Superior temporal gyrus (tissue), 1 donor: ENCODE results near the gene AACS.
A peak's percentile ranks its signal among the peaks of the same experiment; 100 is the strongest.
"Not testable (repeated sequence)": the region's sequence is repeated elsewhere in the genome, so short reads cannot be mapped to it uniquely, and the experiment has no call there.

Source experiments
- DNase-seq: peaks from one replicate; pipeline ENCODE4 v3.0.0-alpha.2; 2016; ENCODE audit errors: extremely low spot score

The AACS gene

DNA sequence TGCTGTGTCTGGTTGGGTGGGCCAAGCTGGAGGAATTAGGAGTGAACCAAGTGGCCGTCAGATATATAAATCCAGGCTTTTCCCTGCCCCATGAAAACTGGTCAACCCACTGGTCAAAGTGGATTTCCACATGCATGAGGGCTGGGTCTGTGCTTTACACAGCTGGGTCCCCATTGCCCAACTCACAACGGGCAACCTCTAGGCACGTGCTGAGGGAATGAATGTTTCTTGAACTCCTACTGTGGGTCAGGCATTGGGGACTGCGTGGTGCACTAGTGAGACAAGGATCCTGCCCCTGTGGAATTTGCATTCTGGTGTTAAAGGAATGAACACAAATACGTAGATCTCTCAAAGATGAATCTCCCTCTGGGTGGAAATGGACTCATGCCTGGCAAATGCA lies 7.5 kb upstream of the AACS start:
- no peak for DNase-seq

DNA sequence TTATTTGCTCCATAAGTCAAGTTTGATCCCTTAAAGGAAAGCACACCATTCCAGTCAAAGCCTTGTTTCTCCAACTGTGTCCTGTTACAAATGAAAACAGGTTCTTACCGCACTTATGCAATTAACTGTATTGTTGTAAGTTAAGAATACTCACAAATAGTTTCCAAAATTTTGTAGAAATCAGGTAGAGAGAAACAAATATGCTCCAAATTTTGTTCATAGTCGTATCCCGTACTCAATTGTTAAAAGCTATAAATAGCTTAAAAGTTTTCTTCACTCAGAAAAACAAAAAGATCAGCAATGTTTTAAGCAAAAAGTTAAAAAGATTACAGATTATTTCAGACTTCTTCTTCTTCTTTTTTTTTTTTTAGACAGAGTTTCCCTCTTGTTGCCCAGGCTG lies 4.0 kb upstream of the AACS start:
- no peak for DNase-seq

DNA sequence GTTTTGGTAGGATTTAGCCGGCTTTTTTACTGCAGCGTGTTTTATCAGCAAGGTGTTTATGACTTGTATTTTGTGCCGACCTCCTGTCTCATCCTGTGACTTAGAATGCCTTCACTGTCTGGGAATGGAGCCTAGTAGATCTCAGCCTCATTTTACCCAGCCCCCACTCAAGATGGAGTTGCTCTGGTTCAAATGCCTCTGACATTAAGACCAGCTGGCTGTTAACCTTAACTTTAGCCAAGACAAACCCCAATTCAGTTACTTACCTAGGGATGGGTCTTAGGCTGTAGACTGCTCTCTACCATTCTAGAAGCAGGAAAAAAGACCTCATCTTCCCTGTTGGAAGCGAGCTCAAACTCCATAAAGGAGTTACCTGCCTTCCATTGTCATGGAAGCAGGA lies 1.7 kb upstream of the AACS start:
- not testable (repeated sequence) for DNase-seq

DNA sequence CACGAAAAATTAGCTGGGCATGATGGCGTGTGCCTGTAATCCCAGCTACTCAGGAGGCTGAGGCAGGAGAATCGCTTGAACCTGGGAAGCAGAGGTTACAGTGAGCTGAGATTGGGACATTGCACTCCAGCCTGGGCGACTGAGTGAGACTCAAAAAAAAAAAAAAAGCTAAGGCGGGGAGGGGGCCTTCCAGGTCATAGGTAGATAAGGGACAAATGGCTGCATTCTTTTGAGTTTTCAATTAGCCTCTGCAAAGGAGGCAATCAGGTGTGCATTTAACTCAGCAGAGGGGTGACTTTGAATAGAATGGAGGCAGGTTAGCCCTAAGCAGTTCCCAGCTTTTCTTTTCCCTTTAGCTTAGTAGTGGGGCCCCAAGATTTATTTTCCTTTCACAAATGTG lies 743 bp upstream of the AACS start:
- no peak for DNase-seq

GRCh38 chr12:125065919-125066570 lies 810 bp downstream of the AACS start:
- no peak for DNase-seq

- no peak for DNase-seq
Measured at GRCh38 chr12:125068391-125068790, 3.2 kb downstream of the AACS start.

- peak; percentile 46 for DNase-seq
Measured at GRCh38 chr12:125069616-125070015, 4.4 kb downstream of the AACS start.

DNA sequence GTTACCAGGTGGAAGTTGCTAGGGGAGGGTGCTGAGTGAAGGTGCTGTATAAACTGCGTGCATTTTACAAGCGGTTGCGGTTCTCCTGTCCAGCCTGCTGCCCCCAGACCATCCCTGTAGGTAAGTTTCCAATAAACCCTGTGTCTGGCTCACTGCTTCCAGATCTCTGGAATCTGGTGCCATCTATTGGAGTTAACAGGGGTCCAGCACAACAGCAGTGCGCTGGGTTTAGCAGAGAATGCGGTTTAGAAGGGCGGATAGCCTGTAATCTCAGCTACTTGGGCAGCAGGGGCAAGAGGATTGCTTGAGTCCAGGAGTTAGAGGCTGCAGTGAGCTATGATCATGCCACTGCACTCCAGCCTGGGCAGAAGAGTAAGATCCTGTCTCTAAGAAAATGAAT lies 4.9 kb downstream of the AACS start:
- peak; percentile 69 for DNase-seq

DNA sequence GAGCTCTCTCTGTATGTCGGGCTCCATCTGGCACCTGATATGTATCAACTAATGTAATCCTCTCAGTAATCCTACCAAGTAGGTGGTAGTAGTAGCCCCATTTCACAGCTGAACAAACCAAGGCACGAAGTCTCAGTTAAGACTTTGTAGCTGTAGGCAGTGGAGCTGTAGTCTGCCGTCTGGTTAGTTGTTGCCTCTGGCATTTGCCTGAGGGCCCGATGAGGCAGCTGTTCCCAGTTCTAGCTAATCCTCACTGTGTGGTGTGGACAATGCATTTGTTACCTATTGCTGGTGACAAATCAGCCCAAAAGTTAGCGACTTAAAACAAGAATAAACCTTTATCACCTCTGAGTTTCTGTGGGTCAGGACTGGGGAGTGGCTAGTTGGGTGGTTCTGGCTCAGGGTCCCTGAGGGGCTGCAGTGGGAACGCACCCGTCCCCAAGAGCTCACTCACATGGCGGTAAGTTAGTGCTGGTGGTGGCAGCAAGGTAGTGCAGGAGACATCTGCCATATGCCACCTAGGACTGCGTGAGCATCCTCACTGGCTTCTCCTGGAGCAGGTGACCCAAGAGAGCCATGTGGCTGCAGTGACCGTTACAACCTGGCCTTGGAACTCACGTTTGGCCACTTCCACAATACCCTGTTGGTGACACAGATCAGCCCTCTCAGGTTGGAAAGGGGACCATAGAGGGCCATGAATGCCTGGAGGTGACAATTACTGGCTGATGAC lies 5.6 kb downstream of the AACS start:
- no peak for DNase-seq

DNA sequence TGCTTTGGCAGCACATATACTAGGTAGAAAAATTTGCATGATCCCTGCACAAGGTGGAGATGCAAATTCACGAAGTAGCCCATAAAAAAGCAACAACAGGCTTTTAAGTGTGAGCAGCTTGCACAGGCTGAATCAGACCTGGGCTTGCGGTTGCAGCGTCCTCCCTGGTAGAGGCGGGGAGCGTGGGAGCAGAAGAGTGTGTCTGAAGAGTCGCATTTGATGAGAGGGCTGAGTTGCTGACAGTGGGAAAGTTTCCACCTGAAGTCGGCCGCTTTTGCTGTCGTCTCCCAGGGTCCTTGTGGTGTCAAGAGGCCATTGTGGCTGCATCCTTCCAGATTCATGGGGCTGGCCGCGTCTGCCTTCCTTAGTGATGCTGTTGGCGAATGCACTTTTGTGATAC lies 6.2 kb downstream of the AACS start:
- no peak for DNase-seq

DNA sequence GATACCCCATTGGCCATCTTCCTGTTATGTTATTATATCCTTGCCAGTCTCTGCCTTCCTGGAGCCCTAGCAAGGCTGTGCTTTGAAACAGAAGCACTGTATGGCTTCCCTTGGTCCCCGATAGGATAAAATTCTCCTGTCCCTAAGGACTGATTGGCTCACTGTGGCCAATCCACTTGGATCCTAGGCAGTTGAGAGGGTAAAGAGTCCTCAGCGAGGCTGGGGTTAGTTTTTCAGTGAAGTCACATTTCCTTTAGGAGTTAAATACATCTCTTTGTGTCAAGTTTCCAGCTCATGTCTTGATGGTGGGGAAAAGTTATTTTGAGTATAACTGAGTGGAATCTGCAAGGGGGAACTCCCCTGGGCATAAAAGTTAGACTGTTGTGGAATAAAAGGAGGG lies 7.3 kb downstream of the AACS start:
- DNase-seq = no peak

DNA sequence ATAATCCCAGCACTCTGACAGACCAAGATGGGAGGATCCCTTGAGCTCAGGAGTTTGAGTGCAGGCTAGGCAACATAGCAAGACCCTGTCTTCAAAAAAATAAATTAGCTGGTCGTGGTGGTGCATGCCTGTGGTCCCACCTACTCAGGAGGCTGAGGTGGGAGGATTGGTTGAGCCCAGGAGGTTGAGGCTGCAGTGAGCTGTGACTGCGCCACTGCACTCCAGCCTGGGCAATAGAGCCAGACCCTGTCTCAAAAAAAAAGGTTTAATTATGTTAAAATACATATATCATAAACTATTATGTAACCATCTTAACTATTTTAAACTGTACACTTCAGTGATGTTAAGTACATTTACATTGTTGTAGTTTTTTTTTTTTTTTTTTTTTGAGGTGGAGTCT lies 9.1 kb downstream of the AACS start:
- not testable (repeated sequence) for DNase-seq

- DNase-seq = no peak
Measured at GRCh38 chr12:125076103-125076502, 10.9 kb downstream of the AACS start.

- no peak for DNase-seq
Measured at GRCh38 chr12:125079084-125079483, 13.8 kb downstream of the AACS start.

- peak; percentile 39 for DNase-seq
Measured at GRCh38 chr12:125079648-125080645, 14.7 kb downstream of the AACS start.

DNA sequence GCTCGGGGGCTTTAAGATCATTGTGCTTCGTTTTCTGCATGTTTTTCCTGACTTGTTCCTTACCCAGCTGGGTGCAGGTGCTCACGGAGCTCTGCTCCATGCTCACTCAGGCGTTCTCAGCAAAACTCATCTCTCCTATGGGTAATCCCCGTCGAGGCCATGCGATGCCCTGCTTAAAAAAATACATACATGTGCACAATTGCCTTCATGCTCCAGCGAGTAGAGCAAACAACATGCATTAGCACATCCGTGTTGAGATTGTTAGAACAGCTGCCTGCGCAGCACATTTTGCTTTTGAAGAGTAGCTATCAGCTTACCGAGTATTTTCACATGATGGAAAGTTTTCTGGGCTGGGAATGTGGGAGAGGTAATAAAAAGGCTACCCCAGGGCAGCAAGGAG lies 16.2 kb downstream of the AACS start:
- no peak for DNase-seq

GRCh38 chr12:125083072-125083471 lies 17.8 kb downstream of the AACS start:
- no peak for DNase-seq

GRCh38 chr12:125088199-125088598 lies 23.0 kb downstream of the AACS start:
- not testable (repeated sequence) for DNase-seq

GRCh38 chr12:125089083-125089482 lies 23.8 kb downstream of the AACS start:
- no peak for DNase-seq

DNA sequence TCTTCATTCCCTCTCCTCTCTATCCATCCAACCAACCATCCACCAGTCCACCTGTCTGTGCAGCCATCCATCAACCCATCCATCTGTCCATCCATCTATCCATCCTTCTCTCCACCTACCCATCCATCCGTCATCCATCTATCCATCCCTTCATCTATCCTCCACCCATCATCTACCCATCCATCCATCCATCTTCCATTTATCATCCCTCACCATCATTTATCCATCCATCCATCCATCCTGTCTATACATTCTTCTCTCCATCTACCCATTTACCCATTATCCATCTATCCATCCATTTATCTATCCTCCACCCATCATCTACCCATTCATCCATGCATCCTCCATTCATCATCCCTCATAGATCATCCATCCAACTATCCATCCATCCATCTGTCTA lies 24.4 kb downstream of the AACS start:
- DNase-seq = no peak

DNA sequence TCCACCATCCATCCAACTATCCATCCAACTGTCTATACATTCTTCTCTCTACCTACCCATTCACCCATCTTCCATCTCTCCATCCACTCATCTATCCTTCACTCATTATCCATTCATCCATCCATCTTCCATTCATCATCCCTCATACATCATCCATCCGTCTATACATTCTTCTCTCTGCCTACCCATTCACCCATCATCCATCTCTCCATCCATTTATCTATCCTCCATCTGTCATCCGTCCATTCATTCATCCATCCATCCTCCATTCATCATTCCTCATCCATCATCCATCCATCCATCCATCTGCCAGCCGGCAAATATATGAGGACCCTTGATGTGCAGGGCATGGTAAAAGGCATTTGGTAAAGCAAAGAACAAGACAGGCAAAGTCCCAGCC lies 25.2 kb downstream of the AACS start:
- DNase-seq = no peak

DNA sequence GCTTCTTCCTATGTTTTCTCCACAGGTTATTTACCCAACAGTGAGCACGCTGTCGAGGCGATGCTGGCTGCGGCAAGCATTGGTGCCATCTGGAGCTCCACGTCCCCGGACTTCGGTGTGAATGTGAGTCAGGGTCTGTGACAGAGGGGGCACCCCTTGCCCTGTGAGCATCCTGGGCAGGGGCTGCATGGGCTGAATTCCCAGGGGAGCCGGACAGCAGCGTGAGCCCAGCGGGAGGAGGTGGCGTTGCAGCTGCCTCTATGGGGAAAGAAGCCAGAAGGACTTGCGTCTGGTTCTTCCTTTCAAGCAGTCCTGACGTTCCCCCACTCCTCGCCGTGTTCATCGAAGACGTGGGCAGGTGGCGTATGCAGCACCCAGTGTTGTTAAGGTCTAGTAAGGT lies 26.2 kb downstream of the AACS start:
- DNase-seq = no peak
